AG04450 (cell line): Measurements from ENCODE around the gene GALNT2. TPM values are rescaled to one million over a fixed set of nuclear protein-coding genes. Genes with fewer than 3 reads are reported as not detected.
A peak's percentile ranks its signal among the peaks of the same experiment; 100 is the strongest.

Experiments used
- CTCF ChIA-PET: fragments of 300-600, 350-600 bp; formaldehyde crosslinking; extraction: SDS; loops from one replicate; lab custom pipeline; 2022; ENCODE audit warnings: antibody characterized with exemption, inconsistent platforms; lab: Charles Lee
- POLR2A ChIA-PET: fragments of 350-600 bp; formaldehyde crosslinking; extraction: SDS; loops from one replicate; lab custom pipeline; 2021; ENCODE audit warnings: antibody characterized with exemption, inconsistent platforms; lab: Yijun Ruan, JAX
- DNase-seq: peaks from one replicate; pipeline ENCODE4 v3.0.0-alpha.2; 2011; ENCODE audit warnings: low read depth, low spot score
- H3K27ac ChIP-seq: one replicate; pipeline ENCODE4 v1.5.1; 2012; ENCODE audit warnings: low read depth, low read length, control low read depth
- H3K27me3 ChIP-seq: one replicate; pipeline ENCODE4 v1.6.0; 2012; ENCODE audit warnings: low read length; ENCODE audit not compliant: control insufficient read depth, insufficient read depth
- H3K4me3 ChIP-seq: 2 replicates; pipeline ENCODE4 v1.5.1; 2011; ENCODE audit warnings: mild to moderate bottlenecking, low read depth, low read length, control low read depth
- H3K9me3 ChIP-seq: 2 replicates; pipeline ENCODE4 v1.5.1; 2012; ENCODE audit warnings: low read length; ENCODE audit not compliant: control insufficient read depth, insufficient read depth
- CTCF ChIP-seq: IDR thresholded peaks from 2 replicates; pipeline ENCODE4 v1.5.1; 2011; ENCODE audit warnings: low read depth, low read length, control low read depth, inconsistent platforms
- polyA plus RNA-seq: library from polyadenylated mRNA; depleted of rRNA; stranded (reverse); fragments of >200 nt; gene quantifications from 2 replicates; pipeline ENCODE4 v1.2.3, GENCODE V29; 2011

Gene GALNT2
- polyA plus RNA-seq, 1 experiment, result 121 TPM

- POLR2A ChIA-PET, result no interaction called here
- Histone ChIP-seq H3K4me3 (no peak overlapping the region), H3K27ac (no peak overlapping the region), H3K27me3 (no peaks in the 10 kb centered on the region), H3K9me3 (peaks cover 8% of the 10 kb centered on the region)
- TF ChIP-seq CTCF, result no peak
- CTCF ChIA-PET, result interaction anchor here (1.5 kb wide), 1 partner anchor 38 kb away, joined by 3 read pairs; no protein-coding TSS in a partner anchor
- no peak for DNase-seq
Measured at GRCh38 chr1:230082211-230082610, 15.2 kb downstream of the GALNT2 start.

- POLR2A ChIA-PET, result no interaction called here
- CTCF ChIA-PET, result interaction anchor here (1.5 kb wide), 1 partner anchor 38 kb away, joined by 3 read pairs; no protein-coding TSS in a partner anchor
- no peak for DNase-seq
Measured at GRCh38 chr1:230083053-230083452, 16.0 kb downstream of the GALNT2 start.

GRCh38 chr1:230083746-230084407 lies 16.8 kb downstream of the GALNT2 start:
- POLR2A ChIA-PET, result interaction anchor here (0.7 to 2.5 kb wide), 4 partner anchors 10 to 30 kb away, joined by 3 to 16 read pairs (median 8); no protein-coding TSS in a partner anchor

More at GRCh38 chr1:230083053-230083452, 16.0 kb downstream of the GALNT2 start:
- peak overlapping the region; percentile 39 for H3K27ac ChIP-seq
- peaks cover 8% of the 10 kb centered on the region for H3K9me3 ChIP-seq
- H3K4me3 ChIP-seq, result no peak overlapping the region
- no peak for TF ChIP-seq CTCF
- no peaks in the 10 kb centered on the region for H3K27me3 ChIP-seq

GRCh38 chr1:230084408-230085177 lies 17.6 kb downstream of the GALNT2 start:
- TF ChIP-seq CTCF, result no peak
- Histone ChIP-seq H3K27ac (peak overlapping the region; percentile 92), H3K9me3 (peaks cover 8% of the 10 kb centered on the region), H3K4me3 (peak overlapping the region; percentile 34), H3K27me3 (no peaks in the 10 kb centered on the region)
- ChIA-PET POLR2A (interaction anchor here (0.7 to 2.5 kb wide), 4 partner anchors 11 to 29 kb away, joined by 3 to 16 read pairs (median 8); no protein-coding TSS in a partner anchor), CTCF (no interaction called here)
- peak; percentile 96 for DNase-seq

More at GRCh38 chr1:230083746-230084407, 16.8 kb downstream of the GALNT2 start:
- Histone ChIP-seq H3K9me3 (peaks cover 8% of the 10 kb centered on the region), H3K4me3 (no peak overlapping the region), H3K27ac (peak overlapping the region; percentile 92), H3K27me3 (no peaks in the 10 kb centered on the region)
- DNase-seq, result no peak
- no peak for TF ChIP-seq CTCF
- CTCF ChIA-PET, result no interaction called here
